ENCODE data around the gene IDH3B. TPM values are rescaled to one million over a fixed set of nuclear protein-coding genes. Genes with fewer than 3 reads are reported as not detected.
A peak's percentile ranks its signal among the peaks of the same experiment; 100 is the strongest.

IDH3B gene
- total RNA-seq, 1 experiment from 2014 or later: 132 TPM

DNA sequence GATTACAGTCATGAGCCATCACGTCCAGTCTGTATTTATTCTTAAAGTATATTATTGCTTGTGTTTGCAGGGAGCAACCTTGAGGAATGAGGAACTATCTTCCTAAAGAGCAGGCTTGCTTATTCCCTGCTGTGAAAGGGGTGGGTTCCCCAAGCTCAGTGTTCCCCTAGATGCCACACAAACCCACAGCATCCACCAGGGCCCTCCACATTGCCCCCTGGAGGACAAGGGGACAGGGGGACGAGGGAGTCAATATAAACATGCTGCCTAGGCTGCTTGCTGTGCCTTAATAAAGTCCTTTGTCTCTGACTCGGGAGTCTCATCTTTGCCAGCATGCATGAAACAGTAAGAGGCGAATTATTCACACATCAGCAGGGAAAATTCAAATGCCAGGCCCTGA lies 8.0 kb upstream of the IDH3B start:
- Histone ChIP-seq H3K4me3 (replicated peaks in 1 of 2; ENCODE audit: low read depth in 1 of 2, low read length in 2 of 2) (no peak overlapping the region), H3K79me2 (ENCODE audit: insufficient read depth, low read length) (no peaks in the 10 kb centered on the region), H3K9me2 (ENCODE audit: insufficient read depth) (no peaks in the 10 kb centered on the region), H3K27me3 (ENCODE audit: insufficient read depth, low read length) (no peaks in the 10 kb centered on the region), H3K36me3 (ENCODE audit: control insufficient read depth in 1 of 2, insufficient read depth in 2 of 2, low read length in 2 of 2) (no peaks in the 10 kb centered on the region), H3K9me3 (ENCODE audit: control insufficient read depth in 1 of 2, insufficient read depth in 1 of 2, low read depth in 1 of 2, low read length in 2 of 2) (no peaks in the 10 kb centered on the region), H2AFZ (ENCODE audit: low read depth, low read length, poor library complexity, severe bottlenecking) (no peak overlapping the region), H3K27ac (ENCODE audit: low read depth, low read length) (no peak overlapping the region), H3K9ac (ENCODE audit: low read length) (no peak overlapping the region), H4K20me1 (ENCODE audit: insufficient read depth) (no peaks in the 10 kb centered on the region), H3K4me1 (ENCODE audit: control insufficient read depth in 1 of 2, insufficient read depth in 2 of 2, low read length in 2 of 2) (no peaks in the 10 kb centered on the region), H3K4me2 (ENCODE audit: low read length) (no peak overlapping the region)
- TF ChIP-seq, protein P1, sequence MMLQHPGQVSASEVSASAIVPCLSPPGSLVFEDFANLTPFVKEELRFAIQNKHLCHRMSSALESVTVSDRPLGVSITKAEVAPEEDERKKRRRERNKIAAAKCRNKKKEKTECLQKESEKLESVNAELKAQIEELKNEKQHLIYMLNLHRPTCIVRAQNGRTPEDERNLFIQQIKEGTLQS (IDR thresholded peaks at IDR 0.05): no peak
- TF ChIP-seq, protein P2, sequence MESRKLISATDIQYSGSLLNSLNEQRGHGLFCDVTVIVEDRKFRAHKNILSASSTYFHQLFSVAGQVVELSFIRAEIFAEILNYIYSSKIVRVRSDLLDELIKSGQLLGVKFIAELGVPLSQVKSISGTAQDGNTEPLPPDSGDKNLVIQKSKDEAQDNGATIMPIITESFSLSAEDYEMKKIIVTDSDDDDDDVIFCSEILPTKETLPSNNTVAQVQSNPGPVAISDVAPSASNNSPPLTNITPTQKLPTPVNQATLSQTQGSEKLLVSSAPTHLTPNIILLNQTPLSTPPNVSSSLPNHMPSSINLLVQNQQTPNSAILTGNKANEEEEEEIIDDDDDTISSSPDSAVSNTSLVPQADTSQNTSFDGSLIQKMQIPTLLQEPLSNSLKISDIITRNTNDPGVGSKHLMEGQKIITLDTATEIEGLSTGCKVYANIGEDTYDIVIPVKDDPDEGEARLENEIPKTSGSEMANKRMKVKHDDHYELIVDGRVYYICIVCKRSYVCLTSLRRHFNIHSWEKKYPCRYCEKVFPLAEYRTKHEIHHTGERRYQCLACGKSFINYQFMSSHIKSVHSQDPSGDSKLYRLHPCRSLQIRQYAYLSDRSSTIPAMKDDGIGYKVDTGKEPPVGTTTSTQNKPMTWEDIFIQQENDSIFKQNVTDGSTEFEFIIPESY (IDR thresholded peaks at IDR 0.05; ENCODE audit: extremely low read depth, insufficient replicate concordance, low read length): no peak
- TF ChIP-seq, protein P3, sequence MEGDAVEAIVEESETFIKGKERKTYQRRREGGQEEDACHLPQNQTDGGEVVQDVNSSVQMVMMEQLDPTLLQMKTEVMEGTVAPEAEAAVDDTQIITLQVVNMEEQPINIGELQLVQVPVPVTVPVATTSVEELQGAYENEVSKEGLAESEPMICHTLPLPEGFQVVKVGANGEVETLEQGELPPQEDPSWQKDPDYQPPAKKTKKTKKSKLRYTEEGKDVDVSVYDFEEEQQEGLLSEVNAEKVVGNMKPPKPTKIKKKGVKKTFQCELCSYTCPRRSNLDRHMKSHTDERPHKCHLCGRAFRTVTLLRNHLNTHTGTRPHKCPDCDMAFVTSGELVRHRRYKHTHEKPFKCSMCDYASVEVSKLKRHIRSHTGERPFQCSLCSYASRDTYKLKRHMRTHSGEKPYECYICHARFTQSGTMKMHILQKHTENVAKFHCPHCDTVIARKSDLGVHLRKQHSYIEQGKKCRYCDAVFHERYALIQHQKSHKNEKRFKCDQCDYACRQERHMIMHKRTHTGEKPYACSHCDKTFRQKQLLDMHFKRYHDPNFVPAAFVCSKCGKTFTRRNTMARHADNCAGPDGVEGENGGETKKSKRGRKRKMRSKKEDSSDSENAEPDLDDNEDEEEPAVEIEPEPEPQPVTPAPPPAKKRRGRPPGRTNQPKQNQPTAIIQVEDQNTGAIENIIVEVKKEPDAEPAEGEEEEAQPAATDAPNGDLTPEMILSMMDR (IDR thresholded peaks at IDR 0.05 in 2 of 3, conservative IDR thresholded peaks at IDR 0.05 in 1 of 3; ENCODE audit: borderline replicate concordance in 1 of 3, insufficient read depth in 1 of 3, low read depth in 2 of 3, low read length in 2 of 3): peak; percentile 5 to 61 (median 60); a peak in 4 of 6 replicates
- DNase-seq (ENCODE audit: low read depth, low spot score) (no peak), ATAC-seq (peak; percentile 73)
- ChIA-PET RAD21 (ENCODE audit: low non-redundant PET in 1 of 2, low total read pairs in 2 of 2, uncharacterized antibody in 2 of 2, unreplicated experiment in 2 of 2) (no interaction called here), CTCF (interaction anchor here (0.9 to 1.1 kb wide), 2 partner anchors 285 to 464 kb away, joined by 3 to 4 read pairs; no protein-coding TSS in a partner anchor), POLR2A (no interaction called here)
- BruUV-seq (replicated peaks): no TSS peak
- intact Hi-C loops (cut with micrococcal nuclease): loop anchor here (10.0 kb wide), 1 partner anchor 467 kb away; no protein-coding TSS in a partner anchor
